Heart left ventricle (tissue), 13 donors: ENCODE results near the gene KCTD10.

ENCODE experiments used
- CTCF ChIP-seq, 12 donors: fragments of 200-600 bp; sonication (generic) in 4 of 12; IDR thresholded peaks; one replicate each; pipeline versions ENCODE4 v1.5.0 to v1.8.0; 2018 to 2022; ENCODE audit warnings: antibody characterized with exemption in 12 of 12, mild to moderate bottlenecking in 5 of 12
- POLR2A ChIP-seq, 2 donors: fragments of 450-650 bp; IDR thresholded peaks; one replicate each; pipeline ENCODE4 v1.6.1; 2017; ENCODE audit warnings: antibody characterized with exemption in 2 of 2, mild to moderate bottlenecking in 2 of 2, moderate library complexity in 2 of 2
- donor health status: ischemic (EF 13 %, LVEDD 7.1; RV severe dilation, severe dysfunction).
- donor health status: DM: no; HTN: yes; CAD: no.
- donor health status: DM: no; HTN: no; CAD: no.
- donor health status: ischemic (EF 25% LVEDD 6.9; RV normal size, moderate dysfunction).
- donor health status: ischemic (EF 25% LVEDD 5.7; RV mildly dilated, moderate dysfunction).
- donor health status: ischemic (EF 35%, LVEDD 5.7; RV mildly dilated, moderate dysfunction).
- donor health status: nonischemic (EF 11% LVEDD 7.7; RV severe dilation, severe dysfunction).
- donor health status: DM: yes; HTN: yes; CAD: no.
- donor health status: PGD.
- donor health status: ischemic (EF 29% LVEDD 5.4; RV normal size, mild dysfunction).
- donor health status: nonischemic (EF 23%, LVEDD 6.1; RV moderate dilation, normal function).

DNA sequence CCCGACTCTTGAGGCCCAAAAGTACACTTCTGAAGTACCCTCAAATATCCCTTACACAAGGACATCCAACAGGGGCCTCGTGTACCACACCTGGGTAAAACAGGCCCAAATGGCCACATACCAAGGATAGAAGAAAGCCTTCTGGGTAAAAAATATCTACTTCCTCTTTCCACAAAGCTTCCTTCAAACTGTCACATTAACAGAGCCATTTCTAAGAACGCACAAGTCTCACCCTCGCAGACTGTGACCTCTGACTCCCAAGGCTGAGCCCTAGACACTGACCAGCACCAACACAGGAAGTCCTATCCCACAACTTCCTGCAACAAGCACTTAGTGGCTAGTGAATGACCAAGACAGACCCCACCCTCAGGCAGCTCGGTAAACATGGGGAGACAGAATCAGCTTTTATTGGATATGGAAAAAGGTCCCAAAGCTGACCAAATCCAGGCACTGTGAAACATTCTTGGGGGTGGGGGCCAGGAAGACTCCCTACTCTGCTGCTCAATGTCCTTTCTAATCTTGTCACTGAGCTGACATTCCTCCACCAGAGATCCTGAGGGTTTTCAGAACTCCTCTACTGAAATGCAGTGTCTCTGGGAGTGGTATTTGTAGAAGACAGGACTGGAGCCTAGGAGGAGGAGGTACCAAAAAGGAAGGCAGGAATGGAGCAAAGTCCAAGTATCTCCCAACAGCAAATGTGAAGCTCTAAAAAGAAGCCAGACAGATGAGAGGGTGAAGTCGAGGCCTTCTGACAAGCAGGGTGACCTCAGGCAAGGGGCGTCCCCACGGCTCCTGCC, 15.9 kb downstream of the KCTD10 start:
- TF ChIP-seq POLR2A (IDR thresholded peaks at IDR 0.05) = no peak
- no peak for TF ChIP-seq CTCF (IDR thresholded peaks at IDR 0.05)
